HepG2 (cell line): ENCODE data around the gene ASL.

ENCODE experiments used
- EZH2 ChIP-seq: conservative IDR thresholded peaks from 2 replicates; pipeline ENCODE4 v1.6.1; 2012; ENCODE audit warnings: mild to moderate bottlenecking, low read depth, low read length, moderate library complexity
- HNRNPK ChIP-seq: fragments of 200-400 bp; formaldehyde crosslinking; IDR thresholded peaks from 2 replicates; pipeline ENCODE4 v1.6.1; 2018; ENCODE audit warnings: low read length, low read depth, moderate library complexity, mild to moderate bottlenecking; ENCODE audit not compliant: poor library complexity, severe bottlenecking
- HOXA7 ChIP-seq: sonication (generic); formaldehyde crosslinking; IDR thresholded peaks from 2 replicates; pipeline ENCODE4 v1.8.1; 2022; ENCODE audit warnings: mild to moderate bottlenecking, missing genetic modification reagents, moderate library complexity
- MAFK ChIP-seq, 2 experiments: IDR thresholded peaks in 1 of 2; conservative IDR thresholded peaks in 1 of 2; 2 replicates each; pipeline ENCODE4 v1.6.1; 2011; ENCODE audit warnings: improper control_type of control experiment in 2 of 2, low read length in 2 of 2
- NR3C1 ChIP-seq: sonication (generic); formaldehyde crosslinking; IDR thresholded peaks from 2 replicates; pipeline ENCODE4 v1.4.0; 2020; ENCODE audit warnings: missing genetic modification reagents
- PHF8 ChIP-seq: sonication (generic); formaldehyde crosslinking; IDR thresholded peaks from 2 replicates; pipeline ENCODE4 v1.5.0; 2020; ENCODE audit warnings: missing genetic modification reagents
- ZBTB7A ChIP-seq: sonication (generic); formaldehyde crosslinking; IDR thresholded peaks from 2 replicates; pipeline ENCODE4 v1.8.0; 2022; ENCODE audit warnings: mild to moderate bottlenecking, missing genetic modification reagents
- ZKSCAN8 ChIP-seq: IDR thresholded peaks from 2 replicates; pipeline ENCODE4 v1.6.1; 2016; ENCODE audit warnings: borderline replicate concordance, missing genetic modification reagents, missing compliant biosample characterization
- ZNF274 ChIP-seq: sonication (generic); formaldehyde crosslinking; IDR thresholded peaks from 2 replicates; pipeline ENCODE4 v1.5.1; 2020; ENCODE audit warnings: mild to moderate bottlenecking, missing genetic modification reagents
- ZNF550 ChIP-seq: sonication (generic); formaldehyde crosslinking; IDR thresholded peaks from 2 replicates; pipeline ENCODE4 v1.4.0; 2020; ENCODE audit warnings: mild to moderate bottlenecking, missing genetic modification reagents, borderline replicate concordance
- TF ChIP-seq, protein P1 (sequence below): sonication (generic); formaldehyde crosslinking; IDR thresholded peaks from 2 replicates; pipeline ENCODE4 v1.5.0; 2020; ENCODE audit warnings: mild to moderate bottlenecking, missing genetic modification reagents, moderate library complexity
- TF ChIP-seq, protein P2 (sequence below), 2 experiments: sonication (generic) in 1 of 2; formaldehyde crosslinking in 1 of 2; IDR thresholded peaks; 2 replicates each; pipeline versions ENCODE4 v1.5.1 to v1.6.1; 2011 to 2020; ENCODE audit warnings: borderline replicate concordance in 1 of 2, low read depth in 1 of 2, low read length in 1 of 2, mild to moderate bottlenecking in 1 of 2, missing genetic modification reagents in 1 of 2, moderate library complexity in 1 of 2

DNA sequence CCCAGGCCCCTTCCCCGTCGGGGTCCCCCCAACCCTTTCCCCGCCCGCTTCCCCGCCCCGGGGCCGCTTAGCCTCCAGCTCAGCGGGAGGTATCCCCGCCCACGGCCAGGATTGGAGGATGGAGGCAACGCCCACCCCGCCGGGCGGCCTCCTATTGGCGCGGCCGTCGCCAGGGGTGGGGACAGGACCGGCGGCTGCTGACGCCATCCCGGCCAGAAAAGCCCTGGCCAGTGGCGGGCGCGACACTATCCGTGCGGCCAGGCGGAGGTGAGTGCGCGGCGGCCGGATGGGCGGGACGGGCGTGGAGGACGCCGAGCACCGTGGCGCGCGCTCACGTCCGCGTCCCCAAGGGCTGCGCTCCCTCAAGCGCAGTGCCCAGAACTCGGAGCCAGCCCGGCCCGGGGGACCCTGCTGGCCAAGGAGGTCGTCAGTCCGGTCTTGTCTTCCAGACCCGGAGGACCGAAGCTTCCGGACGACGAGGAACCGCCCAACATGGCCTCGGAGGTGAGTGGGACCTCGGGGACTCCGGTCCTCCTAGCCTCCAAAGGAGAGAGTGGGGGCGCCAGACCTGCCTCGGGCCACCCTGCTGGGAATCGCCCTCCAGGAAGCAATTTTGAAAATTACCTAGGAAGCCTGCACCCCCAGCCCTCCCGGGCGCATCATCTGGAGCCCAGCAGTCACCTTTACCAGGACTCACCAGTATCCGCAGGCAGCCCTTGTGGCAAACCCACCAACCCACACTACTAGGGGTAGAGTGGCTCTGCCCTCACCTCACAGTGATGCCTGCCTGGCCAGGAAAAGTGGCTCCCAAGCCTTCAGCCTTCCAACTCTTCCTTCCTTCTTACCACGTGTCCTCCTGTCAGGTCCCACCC, at the start of gene ASL:
- TF ChIP-seq PHF8 (CRISPR knock-in tag) (peak; percentile 73), EZH2 (no peak), MAFK (conservative IDR thresholded peaks at IDR 0.05 in 1 of 2, IDR thresholded peaks at IDR 0.05 in 1 of 2; ENCODE audit: low read length in 2 of 2) (no peak), NR3C1 (CRISPR knock-in tag) (no peak), HNRNPK (peak; percentile 91), ZKSCAN8 (CRISPR knock-in tag) (no peak), ZBTB7A (no peak), HOXA7 (CRISPR knock-in tag) (no peak), ZNF550 (CRISPR knock-in tag) (no peak), ZNF274 (0 out of 2 replicates have a peak, but pooled peaks have one; percentile 48)
- TF ChIP-seq, protein P1, sequence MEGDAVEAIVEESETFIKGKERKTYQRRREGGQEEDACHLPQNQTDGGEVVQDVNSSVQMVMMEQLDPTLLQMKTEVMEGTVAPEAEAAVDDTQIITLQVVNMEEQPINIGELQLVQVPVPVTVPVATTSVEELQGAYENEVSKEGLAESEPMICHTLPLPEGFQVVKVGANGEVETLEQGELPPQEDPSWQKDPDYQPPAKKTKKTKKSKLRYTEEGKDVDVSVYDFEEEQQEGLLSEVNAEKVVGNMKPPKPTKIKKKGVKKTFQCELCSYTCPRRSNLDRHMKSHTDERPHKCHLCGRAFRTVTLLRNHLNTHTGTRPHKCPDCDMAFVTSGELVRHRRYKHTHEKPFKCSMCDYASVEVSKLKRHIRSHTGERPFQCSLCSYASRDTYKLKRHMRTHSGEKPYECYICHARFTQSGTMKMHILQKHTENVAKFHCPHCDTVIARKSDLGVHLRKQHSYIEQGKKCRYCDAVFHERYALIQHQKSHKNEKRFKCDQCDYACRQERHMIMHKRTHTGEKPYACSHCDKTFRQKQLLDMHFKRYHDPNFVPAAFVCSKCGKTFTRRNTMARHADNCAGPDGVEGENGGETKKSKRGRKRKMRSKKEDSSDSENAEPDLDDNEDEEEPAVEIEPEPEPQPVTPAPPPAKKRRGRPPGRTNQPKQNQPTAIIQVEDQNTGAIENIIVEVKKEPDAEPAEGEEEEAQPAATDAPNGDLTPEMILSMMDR (CRISPR knock-in tag): peak; percentile 7; the same call in 1 of the 2 replicates
- TF ChIP-seq, protein P2, sequence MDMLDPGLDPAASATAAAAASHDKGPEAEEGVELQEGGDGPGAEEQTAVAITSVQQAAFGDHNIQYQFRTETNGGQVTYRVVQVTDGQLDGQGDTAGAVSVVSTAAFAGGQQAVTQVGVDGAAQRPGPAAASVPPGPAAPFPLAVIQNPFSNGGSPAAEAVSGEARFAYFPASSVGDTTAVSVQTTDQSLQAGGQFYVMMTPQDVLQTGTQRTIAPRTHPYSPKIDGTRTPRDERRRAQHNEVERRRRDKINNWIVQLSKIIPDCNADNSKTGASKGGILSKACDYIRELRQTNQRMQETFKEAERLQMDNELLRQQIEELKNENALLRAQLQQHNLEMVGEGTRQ (IDR thresholded peaks at IDR 0.05; ENCODE audit: low read depth, low read length): no peak
- TF ChIP-seq, protein P2 (CRISPR knock-in tag; IDR thresholded peaks at IDR 0.05; ENCODE audit: borderline replicate concordance): no peak
